T-helper 1 cell treated with Interleukin-12 subunit alpha and Interleukin-12 subunit beta and Interleukin-4 antibody, amounts not matched to agents 30 μg/mL and 1 μg/mL, for 36 hours (primary cell): ENCODE measurements around the gene HK2.
A peak's percentile ranks its signal among the peaks of the same experiment; 100 is the strongest.
"Not testable (repeated sequence)": the region's sequence is repeated elsewhere in the genome, so short reads cannot be mapped to it uniquely, and the experiment has no call there.

Experiments used
- H3K27ac Mint-ChIP-seq: one replicate; pipeline ENCODE4 v1.8.0; 2021; ENCODE audit warnings: mild to moderate bottlenecking, mixed read lengths
- H3K27me3 Mint-ChIP-seq: one replicate; pipeline ENCODE4 v1.8.0; 2021; ENCODE audit warnings: low read depth, mixed read lengths
- H3K36me3 Mint-ChIP-seq: one replicate; pipeline ENCODE4 v1.8.0; 2021; ENCODE audit warnings: low read depth, mixed read lengths
- H3K4me1 Mint-ChIP-seq: one replicate; pipeline ENCODE4 v1.8.0; 2021; ENCODE audit warnings: low read depth, mixed read lengths
- H3K4me3 Mint-ChIP-seq: one replicate; pipeline ENCODE4 v1.8.0; 2021; ENCODE audit warnings: mild to moderate bottlenecking, moderate library complexity, mixed read lengths
- H3K9me3 Mint-ChIP-seq: one replicate; pipeline ENCODE4 v1.8.0; 2021; ENCODE audit warnings: mixed read lengths

Gene HK2

GRCh38 chr2:74833418-74834233 is at the start of gene HK2:
Gene HK2, plus strand, starts transcription at chr2:74834127. Its CDS starts 454 bp downstream, at chr2:74834581.
- Mint-ChIP-seq H3K27ac (peak within 1 kb of the TSS; percentile 89), H3K4me1 (peaks cover 42% of the 10 kb centered on the region), H3K27me3 (peaks cover 5% of the 10 kb centered on the region), H3K9me3 (no peaks in the 10 kb centered on the region), H3K4me3 (peak within 1 kb of the TSS; percentile 94), H3K36me3 (peaks cover 1% of the 10 kb centered on the region)

GRCh38 chr2:74789271-74789670 is 44.7 kb upstream of the HK2 start:
- Mint-ChIP-seq H3K4me1 (no peaks in the 10 kb centered on the region), H3K27me3 (peaks cover 16% of the 10 kb centered on the region), H3K27ac (no peak overlapping the region), H3K36me3 (no peaks in the 10 kb centered on the region), H3K9me3 (peaks cover 16% of the 10 kb centered on the region), H3K4me3 (no peak overlapping the region)

- no peak overlapping the region for H3K4me3 Mint-ChIP-seq
- peaks cover 10% of the 10 kb centered on the region for H3K27me3 Mint-ChIP-seq
- H3K36me3 Mint-ChIP-seq = no peaks in the 10 kb centered on the region
- H3K27ac Mint-ChIP-seq = no peak overlapping the region
- no peaks in the 10 kb centered on the region for H3K4me1 Mint-ChIP-seq
- H3K9me3 Mint-ChIP-seq = peaks cover 16% of the 10 kb centered on the region
These were observed 41.6 kb upstream of the HK2 start for GRCh38 chr2:74792282-74792681.

- not testable (repeated sequence) for H3K36me3 Mint-ChIP-seq, H3K4me3 Mint-ChIP-seq, H3K27me3 Mint-ChIP-seq, H3K4me1 Mint-ChIP-seq, H3K9me3 Mint-ChIP-seq, H3K27ac Mint-ChIP-seq
These were observed 39.0 kb upstream of the HK2 start for GRCh38 chr2:74794878-74795277.

GRCh38 chr2:74806355-74806839 is 27.5 kb upstream of the HK2 start:
- H3K4me1 Mint-ChIP-seq = no peaks in the 10 kb centered on the region
- peaks cover 26% of the 10 kb centered on the region for H3K27me3 Mint-ChIP-seq
- no peak overlapping the region for H3K4me3 Mint-ChIP-seq
- no peak overlapping the region for H3K27ac Mint-ChIP-seq
- H3K9me3 Mint-ChIP-seq = no peaks in the 10 kb centered on the region
- no peaks in the 10 kb centered on the region for H3K36me3 Mint-ChIP-seq

- H3K27me3 Mint-ChIP-seq = peaks cover 27% of the 10 kb centered on the region
- no peak overlapping the region for H3K4me3 Mint-ChIP-seq
- H3K4me1 Mint-ChIP-seq = no peaks in the 10 kb centered on the region
- H3K36me3 Mint-ChIP-seq = no peaks in the 10 kb centered on the region
- H3K9me3 Mint-ChIP-seq = no peaks in the 10 kb centered on the region
- H3K27ac Mint-ChIP-seq = no peak overlapping the region
These were observed 27.0 kb upstream of the HK2 start for GRCh38 chr2:74806920-74807319.

GRCh38 chr2:74812787-74813590 is 20.9 kb upstream of the HK2 start:
- no peak overlapping the region for H3K27ac Mint-ChIP-seq
- H3K27me3 Mint-ChIP-seq = peaks cover 46% of the 10 kb centered on the region
- peaks cover 4% of the 10 kb centered on the region for H3K4me1 Mint-ChIP-seq
- no peak overlapping the region for H3K4me3 Mint-ChIP-seq
- H3K36me3 Mint-ChIP-seq = no peaks in the 10 kb centered on the region
- no peaks in the 10 kb centered on the region for H3K9me3 Mint-ChIP-seq

- H3K4me3 Mint-ChIP-seq = no peak overlapping the region
- no peaks in the 10 kb centered on the region for H3K9me3 Mint-ChIP-seq
- no peaks in the 10 kb centered on the region for H3K36me3 Mint-ChIP-seq
- H3K27me3 Mint-ChIP-seq = peaks cover 46% of the 10 kb centered on the region
- peaks cover 4% of the 10 kb centered on the region for H3K4me1 Mint-ChIP-seq
- H3K27ac Mint-ChIP-seq = no peak overlapping the region
These were observed 19.8 kb upstream of the HK2 start for GRCh38 chr2:74814102-74814501.

- no peak overlapping the region for H3K4me3 Mint-ChIP-seq
- no peaks in the 10 kb centered on the region for H3K9me3 Mint-ChIP-seq
- no peak overlapping the region for H3K27ac Mint-ChIP-seq
- peaks cover 10% of the 10 kb centered on the region for H3K4me1 Mint-ChIP-seq
- peaks cover 40% of the 10 kb centered on the region for H3K27me3 Mint-ChIP-seq
- no peaks in the 10 kb centered on the region for H3K36me3 Mint-ChIP-seq
These were observed 18.0 kb upstream of the HK2 start for GRCh38 chr2:74815941-74816340.

GRCh38 chr2:74816540-74817303 is 17.2 kb upstream of the HK2 start:
- Mint-ChIP-seq H3K27ac (no peak overlapping the region), H3K4me1 (peaks cover 10% of the 10 kb centered on the region), H3K9me3 (no peaks in the 10 kb centered on the region), H3K4me3 (no peak overlapping the region), H3K27me3 (peaks cover 32% of the 10 kb centered on the region), H3K36me3 (no peaks in the 10 kb centered on the region)

GRCh38 chr2:74817304-74817675 is 16.6 kb upstream of the HK2 start:
- Mint-ChIP-seq H3K27me3 (peaks cover 27% of the 10 kb centered on the region), H3K36me3 (no peaks in the 10 kb centered on the region), H3K4me3 (no peak overlapping the region), H3K9me3 (no peaks in the 10 kb centered on the region), H3K27ac (no peak overlapping the region), H3K4me1 (peaks cover 10% of the 10 kb centered on the region)

GRCh38 chr2:74819702-74820101 is 14.2 kb upstream of the HK2 start:
- no peaks in the 10 kb centered on the region for H3K9me3 Mint-ChIP-seq
- no peak overlapping the region for H3K4me3 Mint-ChIP-seq
- peaks cover 28% of the 10 kb centered on the region for H3K27me3 Mint-ChIP-seq
- H3K27ac Mint-ChIP-seq = no peak overlapping the region
- H3K36me3 Mint-ChIP-seq = no peaks in the 10 kb centered on the region
- H3K4me1 Mint-ChIP-seq = peaks cover 10% of the 10 kb centered on the region

GRCh38 chr2:74821177-74822126 is 12.5 kb upstream of the HK2 start:
- Mint-ChIP-seq H3K36me3 (no peaks in the 10 kb centered on the region), H3K27ac (no peak overlapping the region), H3K4me1 (peaks cover 10% of the 10 kb centered on the region), H3K27me3 (peaks cover 19% of the 10 kb centered on the region), H3K4me3 (no peak overlapping the region), H3K9me3 (no peaks in the 10 kb centered on the region)
